Tibial nerve (tissue), 4 donors: ENCODE measurements around the gene GPN1. TPM values are rescaled to one million over a fixed set of nuclear protein-coding genes. Genes with fewer than 3 reads are reported as not detected.
"Not testable (repeated sequence)": the region's sequence is repeated elsewhere in the genome, so short reads cannot be mapped to it uniquely, and the experiment has no call there.

Source experiments
- DNase-seq, 2 donors: peaks; one replicate each; pipeline ENCODE4 v3.0.0-alpha.2; 2019; ENCODE audit warnings: low spot score in 2 of 2
- H3K27ac ChIP-seq, 4 donors: fragments of 200-600 bp; sonication (generic) in 3 of 4; one replicate each; pipeline ENCODE4 v1.5.1; 2017 to 2019; ENCODE audit warnings: mild to moderate bottlenecking in 1 of 4
- H3K27me3 ChIP-seq, 2 donors: fragments of 200-600 bp; sonication (generic) in 1 of 2; one replicate each; pipeline versions ENCODE4 v1.5.1 to v1.6.0; 2017 to 2019
- H3K36me3 ChIP-seq, 3 donors: fragments of 200-600 bp; sonication (generic); one replicate each; pipeline ENCODE4 v1.5.1; 2018 to 2019
- H3K4me1 ChIP-seq, 4 donors: fragments of 200-600 bp; sonication (generic) in 3 of 4; one replicate each; pipeline ENCODE4 v1.5.1; 2017 to 2019
- H3K4me3 ChIP-seq, 4 donors: fragments of 200-600 bp; sonication (generic) in 3 of 4; one replicate each; pipeline ENCODE4 v1.5.1; 2017 to 2019; ENCODE audit warnings: mild to moderate bottlenecking in 1 of 4, moderate library complexity in 1 of 4
- H3K9me3 ChIP-seq, 4 donors: fragments of 200-600 bp; sonication (generic) in 3 of 4; one replicate each; pipeline ENCODE4 v1.5.1; 2017 to 2019
- CTCF ChIP-seq, 5 experiments: fragments of 200-600 bp in 3 of 5; fragments of 450-650 bp in 2 of 5; sonication (generic) in 3 of 5; IDR thresholded peaks; one replicate each; pipeline ENCODE4 v1.5.1; 2016 to 2019; ENCODE audit warnings: antibody characterized with exemption in 5 of 5, mild to moderate bottlenecking in 3 of 5, moderate library complexity in 2 of 5
- EP300 ChIP-seq, 2 donors: sonication (generic); formaldehyde crosslinking; IDR thresholded peaks; one replicate each; pipeline ENCODE4 v1.6.1; 2017; ENCODE audit warnings: antibody characterized with exemption in 2 of 2, mild to moderate bottlenecking in 1 of 2
- POLR2A ChIP-seq, 2 donors: fragments of 450-650 bp; IDR thresholded peaks; one replicate each; pipeline ENCODE4 v1.6.1; 2017; ENCODE audit warnings: antibody characterized with exemption in 2 of 2, mild to moderate bottlenecking in 2 of 2, moderate library complexity in 2 of 2
- WGBS, 2 donors: methylation state at CpG; one replicate each; pipeline ENCODE4 v1.1.5; 2018; 5-methylcytosine and 5-hydroxymethylcytosine counted together
- total RNA-seq, 4 donors: library from RNA; depleted of rRNA; stranded (reverse); fragments of >200 nt; gene quantifications; one replicate each; pipeline ENCODE4 v1.1.0, GENCODE V29; 2016

GPN1 gene
- total RNA-seq, 4 donors from 2014 or later: 16.3 to 22.2 (median 19.8) TPM

GRCh38 chr2:27615316-27615715 is 13.5 kb upstream of the GPN1 start:
- no peaks in the 10 kb centered on the region for H3K4me1 ChIP-seq

GRCh38 chr2:27621524-27621923 is 7.3 kb upstream of the GPN1 start:
- Histone ChIP-seq H3K4me3 (no peak overlapping the region), H3K36me3 (peaks cover 0 to 80% (median 16%) of the 10 kb centered on the region in 3 donors), H3K27ac (no peak overlapping the region), H3K27me3 (no peaks in the 10 kb centered on the region), H3K4me1 (peaks cover 0 to 6% (median 0%) of the 10 kb centered on the region in 4 donors), H3K9me3 (no peaks in the 10 kb centered on the region)
- no peak for DNase-seq
- 52 to 58% methylated on average over 1 of the region's 1 CpG for WGBS, 2 donors
- TF ChIP-seq EP300 (IDR thresholded peaks at IDR 0.05): no peak
- no peak for TF ChIP-seq CTCF (IDR thresholded peaks at IDR 0.05)
- no peak for TF ChIP-seq POLR2A (IDR thresholded peaks at IDR 0.05)

More at GRCh38 chr2:27615316-27615715, 13.5 kb upstream of the GPN1 start:
- H3K27ac ChIP-seq: no peak overlapping the region
- H3K36me3 ChIP-seq: peaks cover 2 to 85% (median 17%) of the 10 kb centered on the region in 3 donors
- no peaks in the 10 kb centered on the region for H3K27me3 ChIP-seq
- H3K4me3 ChIP-seq: no peak overlapping the region
- no peaks in the 10 kb centered on the region for H3K9me3 ChIP-seq
- TF ChIP-seq CTCF (IDR thresholded peaks at IDR 0.05) (no peak), POLR2A (IDR thresholded peaks at IDR 0.05) (no peak), EP300 (IDR thresholded peaks at IDR 0.05) (no peak)
- 97 to 100% methylated on average over 3 of the region's 3 CpGs for WGBS, 2 donors
- no peak for DNase-seq

GRCh38 chr2:27622921-27623384 is 5.9 kb upstream of the GPN1 start:
- 76 to 85% methylated on average over 3 of the region's 3 CpGs for WGBS, 2 donors
- Histone ChIP-seq H3K27ac (no peak overlapping the region), H3K27me3 (no peaks in the 10 kb centered on the region), H3K9me3 (no peaks in the 10 kb centered on the region), H3K36me3 (peaks cover 0 to 65% (median 7%) of the 10 kb centered on the region in 3 donors), H3K4me3 (no peak overlapping the region), H3K4me1 (peaks cover 0 to 16% (median 4%) of the 10 kb centered on the region in 4 donors)
- no peak for TF ChIP-seq CTCF (IDR thresholded peaks at IDR 0.05)
- no peak for DNase-seq

GRCh38 chr2:27624943-27625342 is 3.9 kb upstream of the GPN1 start:
- TF ChIP-seq CTCF (IDR thresholded peaks at IDR 0.05): no peak
- TF ChIP-seq POLR2A (IDR thresholded peaks at IDR 0.05): no peak
- no peak for TF ChIP-seq EP300 (IDR thresholded peaks at IDR 0.05)
- H3K4me1 ChIP-seq: peaks cover 0 to 25% (median 9%) of the 10 kb centered on the region in 4 donors
- H3K27ac ChIP-seq: no peak overlapping the region
- no peaks in the 10 kb centered on the region for H3K27me3 ChIP-seq
- DNase-seq: no peak
- H3K36me3 ChIP-seq: peaks cover 0 to 49% (median 7%) of the 10 kb centered on the region in 3 donors
- H3K9me3 ChIP-seq: no peaks in the 10 kb centered on the region
- H3K4me3 ChIP-seq: no peak overlapping the region

GRCh38 chr2:27626323-27626722 is 2.5 kb upstream of the GPN1 start:
- 95% methylated on average over 1 of the region's 1 CpG for WGBS, 2 donors
- H3K27ac ChIP-seq, H3K9me3 ChIP-seq, H3K27me3 ChIP-seq, H3K4me3 ChIP-seq, DNase-seq: not testable (repeated sequence)
- Histone ChIP-seq H3K36me3 (peaks cover 0 to 46% (median 3%) of the 10 kb centered on the region in 3 donors), H3K4me1 (peaks cover 0 to 32% (median 11%) of the 10 kb centered on the region in 4 donors)

GRCh38 chr2:27626921-27627320 is 1.9 kb upstream of the GPN1 start:
- not testable (repeated sequence) for H3K4me3 ChIP-seq, H3K27me3 ChIP-seq, H3K9me3 ChIP-seq, DNase-seq
- Histone ChIP-seq H3K27ac (peak overlapping the region in 1 of 4 donors; percentile 61), H3K36me3 (peaks cover 0 to 46% (median 0%) of the 10 kb centered on the region in 3 donors), H3K4me1 (peaks cover 0 to 32% (median 11%) of the 10 kb centered on the region in 4 donors)
- WGBS, 2 donors: 52 to 63% methylated on average over 3 of the region's 3 CpGs
